CD4-positive, alpha-beta T cell treated with Interleukin-6 for 4 hours (primary cell): Measurements from ENCODE around the gene TRIM6.
"Not testable (repeated sequence)": the region's sequence is repeated elsewhere in the genome, so short reads cannot be mapped to it uniquely, and the experiment has no call there.

ENCODE experiments used
- DNase-seq: peaks from one replicate; pipeline ENCODE4 v3.0.0-alpha.2; 2020; ENCODE audit warnings: mixed read lengths

TRIM6 gene

GRCh38 chr11:5596607-5597201 lies at the start of gene TRIM6:
TSS of gene TRIM6 (plus strand) at chr11:5596637. CDS start at chr11:5596898, 261 bp downstream.
- DNase-seq: peak; percentile 11

- no peak for DNase-seq
Observed at GRCh38 chr11:5547982-5548381, 48.5 kb upstream of the TRIM6 start.

GRCh38 chr11:5548440-5548839 lies 48.0 kb upstream of the TRIM6 start, which contains the start of gene OR52H1:
TSS of gene OR52H1 (minus strand) at chr11:5548540. CDS start at chr11:5545505, 3,035 bp downstream.
- DNase-seq: no peak

GRCh38 chr11:5550440-5551095 lies 45.9 kb upstream of the TRIM6 start:
- no peak for DNase-seq

- DNase-seq: no peak
Observed at GRCh38 chr11:5553343-5553742, 43.1 kb upstream of the TRIM6 start.

GRCh38 chr11:5556596-5557188 lies 39.7 kb upstream of the TRIM6 start:
- no peak for DNase-seq

GRCh38 chr11:5557751-5558150 lies 38.7 kb upstream of the TRIM6 start:
- DNase-seq: no peak

GRCh38 chr11:5564259-5565019 lies 32.0 kb upstream of the TRIM6 start:
- DNase-seq: no peak

GRCh38 chr11:5574654-5575053 lies 21.8 kb upstream of the TRIM6 start:
- no peak for DNase-seq

GRCh38 chr11:5575152-5575551 lies 21.3 kb upstream of the TRIM6 start:
- no peak for DNase-seq

- DNase-seq: no peak
Observed at GRCh38 chr11:5577101-5577500, 19.3 kb upstream of the TRIM6 start.

GRCh38 chr11:5580577-5580976 lies 15.9 kb upstream of the TRIM6 start, which contains the start of gene OR52B6:
TSS of gene OR52B6 (plus strand) at chr11:5580877. CDS start at chr11:5580877, 0 bp downstream.
- DNase-seq: no peak

- no peak for DNase-seq
Observed at GRCh38 chr11:5581014-5581413, 15.4 kb upstream of the TRIM6 start.

- not testable (repeated sequence) for DNase-seq
Observed at GRCh38 chr11:5584458-5584857, 12.0 kb upstream of the TRIM6 start.

- DNase-seq: not testable (repeated sequence)
Observed at GRCh38 chr11:5589906-5590305, 6.5 kb upstream of the TRIM6 start.

- no peak for DNase-seq
Observed at GRCh38 chr11:5591613-5592012, 4.8 kb upstream of the TRIM6 start.

- DNase-seq: no peak
Observed at GRCh38 chr11:5592615-5593014, 3.8 kb upstream of the TRIM6 start.

- DNase-seq: no peak
Observed at GRCh38 chr11:5593146-5593545, 3.3 kb upstream of the TRIM6 start.

GRCh38 chr11:5597953-5598352 lies 1.5 kb downstream of the TRIM6 start:
- DNase-seq: no peak

GRCh38 chr11:5600374-5600851 lies 4.0 kb downstream of the TRIM6 start:
- DNase-seq: peak; percentile 68

GRCh38 chr11:5602791-5603190 lies 6.4 kb downstream of the TRIM6 start:
- not testable (repeated sequence) for DNase-seq

- DNase-seq: no peak
Observed at GRCh38 chr11:5603326-5603725, 6.9 kb downstream of the TRIM6 start.

- no peak for DNase-seq
Observed at GRCh38 chr11:5604896-5605295, 8.5 kb downstream of the TRIM6 start.
